Adrenal gland (tissue), 5 donors: ENCODE measurements around the gene PSMD2.

Experiments used
- POLR2A ChIP-seq, 2 donors: fragments of 450-650 bp; IDR thresholded peaks; one replicate each; pipeline ENCODE4 v1.6.1; 2017; ENCODE audit warnings: antibody characterized with exemption in 2 of 2, mild to moderate bottlenecking in 2 of 2, moderate library complexity in 1 of 2
- TF ChIP-seq, protein P1 (sequence below), 6 experiments: fragments of 450-650 bp in 4 of 6; fragments of 200-600 bp in 2 of 6; sonication (generic) in 1 of 6; IDR thresholded peaks; 1 replicate in 5 of 6; 2 replicates in 1 of 6; pipeline versions ENCODE4 v1.5.1 to v1.8.0; 2016 to 2021; ENCODE audit warnings: antibody characterized with exemption in 6 of 6, mild to moderate bottlenecking in 2 of 6, moderate library complexity in 1 of 6
- donor health status: DM: no; HTN: no; CAD: no.

DNA sequence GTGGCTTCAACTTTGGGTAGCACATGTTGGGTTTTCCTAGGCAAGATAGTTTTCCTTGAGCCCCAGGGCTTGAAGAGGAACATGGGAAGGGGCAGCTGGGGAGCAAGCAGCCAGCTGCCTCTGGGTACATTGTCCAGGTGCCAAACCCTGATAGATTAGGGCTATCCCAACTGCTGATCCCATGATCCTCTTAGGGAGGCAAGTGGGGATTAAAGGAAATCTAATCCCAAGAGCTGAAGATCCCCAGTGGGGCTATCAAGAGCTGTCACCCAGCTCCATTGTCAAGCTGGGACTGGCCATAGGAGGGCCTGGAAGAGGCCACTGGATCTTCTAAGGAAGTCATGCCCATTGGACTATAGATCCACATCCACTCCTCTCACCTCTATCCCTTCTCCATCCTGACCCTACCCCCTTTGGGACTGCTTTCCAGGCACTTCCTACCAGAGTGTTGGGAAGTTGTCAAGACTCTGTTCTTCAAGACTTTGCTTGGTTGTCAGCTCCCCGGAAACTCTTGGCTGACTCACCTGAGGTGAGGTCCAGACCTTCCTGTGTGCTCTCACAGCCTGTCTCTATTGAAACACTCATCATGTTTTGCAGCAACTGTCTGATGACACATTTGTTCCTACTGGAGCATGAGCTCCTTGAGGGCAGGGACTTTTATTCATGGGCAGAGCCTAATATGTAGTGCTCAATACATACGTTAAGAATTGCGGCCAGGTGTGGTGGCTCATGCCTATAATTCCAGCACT is 43.6 kb upstream of the PSMD2 start:
- TF ChIP-seq POLR2A (IDR thresholded peaks at IDR 0.05) = no peak
- TF ChIP-seq, protein P1, sequence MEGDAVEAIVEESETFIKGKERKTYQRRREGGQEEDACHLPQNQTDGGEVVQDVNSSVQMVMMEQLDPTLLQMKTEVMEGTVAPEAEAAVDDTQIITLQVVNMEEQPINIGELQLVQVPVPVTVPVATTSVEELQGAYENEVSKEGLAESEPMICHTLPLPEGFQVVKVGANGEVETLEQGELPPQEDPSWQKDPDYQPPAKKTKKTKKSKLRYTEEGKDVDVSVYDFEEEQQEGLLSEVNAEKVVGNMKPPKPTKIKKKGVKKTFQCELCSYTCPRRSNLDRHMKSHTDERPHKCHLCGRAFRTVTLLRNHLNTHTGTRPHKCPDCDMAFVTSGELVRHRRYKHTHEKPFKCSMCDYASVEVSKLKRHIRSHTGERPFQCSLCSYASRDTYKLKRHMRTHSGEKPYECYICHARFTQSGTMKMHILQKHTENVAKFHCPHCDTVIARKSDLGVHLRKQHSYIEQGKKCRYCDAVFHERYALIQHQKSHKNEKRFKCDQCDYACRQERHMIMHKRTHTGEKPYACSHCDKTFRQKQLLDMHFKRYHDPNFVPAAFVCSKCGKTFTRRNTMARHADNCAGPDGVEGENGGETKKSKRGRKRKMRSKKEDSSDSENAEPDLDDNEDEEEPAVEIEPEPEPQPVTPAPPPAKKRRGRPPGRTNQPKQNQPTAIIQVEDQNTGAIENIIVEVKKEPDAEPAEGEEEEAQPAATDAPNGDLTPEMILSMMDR (IDR thresholded peaks at IDR 0.05) = no peak
